ENCODE results near the gene KPNB1.

- TF ChIP-seq POLR2A (IDR thresholded peaks at IDR 0.05) (no peak), CTCF (IDR thresholded peaks at IDR 0.05) (no peak)
These were observed 2.0 kb downstream of the KPNB1 start for GRCh38 chr17:47651704-47652103.
